Measurements from ENCODE around the gene TENM3.

Gene TENM3

GRCh38 chr4:182842759-182843390 is 599.7 kb downstream of the TENM3 start:
- no peak overlapping the region for H3K4me3 ChIP-seq (ENCODE audit: low read depth, low read length)
- no peak for TF ChIP-seq MYC (IDR thresholded peaks at IDR 0.05; ENCODE audit: low read depth, low read length)
- no peak for TF ChIP-seq POLR2A (IDR thresholded peaks at IDR 0.05; ENCODE audit: extremely low read depth, insufficient read length)
- no peak for TF ChIP-seq CTCF (IDR thresholded peaks at IDR 0.05; ENCODE audit: low read depth, low read length)
- TF ChIP-seq MAX (IDR thresholded peaks at IDR 0.05; ENCODE audit: low read depth, low read length) = no peak
- DNase-seq (ENCODE audit: low read depth) = no peak

DNA sequence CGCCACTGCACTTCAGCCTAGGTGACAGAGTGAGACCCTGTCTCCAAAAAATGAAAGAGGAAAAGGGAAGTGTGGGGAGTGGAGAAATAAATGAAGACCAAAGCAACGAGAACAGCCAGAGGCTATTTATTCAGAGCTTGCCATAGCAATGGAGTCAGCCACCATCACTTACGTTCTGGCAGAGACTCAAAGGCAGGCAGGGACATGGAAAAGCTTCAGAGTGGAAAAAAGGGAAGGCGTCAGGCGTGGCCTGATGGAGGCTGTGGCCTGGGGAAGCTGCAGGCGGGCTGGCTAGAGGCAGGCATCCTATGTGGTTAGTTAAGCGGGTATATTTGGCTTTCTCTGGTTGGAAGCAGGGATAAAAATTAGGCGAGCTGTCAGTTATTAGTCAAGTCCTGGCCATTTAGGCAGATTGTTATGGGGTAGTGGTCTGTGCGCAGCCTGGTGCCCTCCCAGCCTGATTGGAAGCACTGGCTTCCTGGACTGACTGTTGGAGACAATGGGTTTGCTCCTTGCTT is 600.7 kb downstream of the TENM3 start:
- no peak for TF ChIP-seq CTCF (IDR thresholded peaks at IDR 0.05; ENCODE audit: low read depth, low read length)
- TF ChIP-seq MAX (IDR thresholded peaks at IDR 0.05; ENCODE audit: low read depth, low read length) = no peak
- no peak for TF ChIP-seq MYC (IDR thresholded peaks at IDR 0.05; ENCODE audit: low read depth, low read length)
- TF ChIP-seq POLR2A (IDR thresholded peaks at IDR 0.05; ENCODE audit: extremely low read depth, insufficient read length) = no peak

DNA sequence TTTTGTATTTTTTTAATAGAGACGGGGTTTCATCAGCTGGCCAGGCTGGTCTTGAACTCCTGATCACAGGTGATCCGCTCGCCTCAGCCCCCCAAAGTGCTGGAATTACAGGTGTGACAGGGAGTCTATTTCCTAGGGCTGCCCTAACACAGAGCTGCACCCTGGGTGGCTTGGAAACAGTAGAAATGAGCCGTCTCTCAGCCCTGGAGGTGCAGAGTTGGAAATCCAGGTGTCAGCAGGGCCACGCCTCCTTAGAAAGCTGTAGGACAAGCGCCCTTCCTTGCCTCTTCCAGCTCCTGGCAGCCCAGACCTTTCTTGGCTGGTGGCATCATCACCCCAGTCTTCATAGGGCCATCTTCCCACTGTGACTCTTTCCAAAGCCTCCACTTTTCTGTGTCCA is 602.4 kb downstream of the TENM3 start:
- no peak overlapping the region for H3K4me3 ChIP-seq (ENCODE audit: low read depth, low read length)
- no peak for DNase-seq (ENCODE audit: low read depth)
- no peak for TF ChIP-seq POLR2A (IDR thresholded peaks at IDR 0.05; ENCODE audit: extremely low read depth, insufficient read length)
- no peak for TF ChIP-seq CTCF (IDR thresholded peaks at IDR 0.05; ENCODE audit: low read depth, low read length)
- no peak for TF ChIP-seq MAX (IDR thresholded peaks at IDR 0.05; ENCODE audit: low read depth, low read length)
- no peak for TF ChIP-seq MYC (IDR thresholded peaks at IDR 0.05; ENCODE audit: low read depth, low read length)

More for the DNA sequence above, 600.7 kb downstream of the TENM3 start:
- DNase-seq (ENCODE audit: low read depth) = no peak
- no peak overlapping the region for H3K4me3 ChIP-seq (ENCODE audit: low read depth, low read length)

DNA sequence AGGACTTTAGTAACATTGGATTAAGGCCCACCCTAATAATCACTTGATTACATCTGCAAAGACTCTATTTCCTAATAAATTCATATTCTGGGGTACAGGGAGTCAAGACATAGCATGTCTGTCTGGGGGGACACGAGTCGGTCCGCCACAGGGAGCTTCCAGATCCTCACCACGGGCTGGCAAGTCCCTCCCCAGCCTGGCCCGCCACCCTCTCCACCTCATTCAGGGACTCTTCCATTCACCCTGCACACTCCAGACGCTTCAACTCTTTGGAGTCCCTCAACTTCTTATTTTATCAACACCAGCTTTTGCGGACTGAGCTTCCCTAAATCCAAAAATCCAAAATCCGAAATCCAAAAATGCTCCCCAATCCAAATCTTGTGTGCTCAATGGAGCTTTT is 602.8 kb downstream of the TENM3 start:
- TF ChIP-seq POLR2A (IDR thresholded peaks at IDR 0.05; ENCODE audit: extremely low read depth, insufficient read length) (no peak), MAX (IDR thresholded peaks at IDR 0.05; ENCODE audit: low read depth, low read length) (no peak), MYC (IDR thresholded peaks at IDR 0.05; ENCODE audit: low read depth, low read length) (no peak)
- DNase-seq (ENCODE audit: low read depth) = no peak
- no peak overlapping the region for H3K4me3 ChIP-seq (ENCODE audit: low read depth, low read length)

DNA sequence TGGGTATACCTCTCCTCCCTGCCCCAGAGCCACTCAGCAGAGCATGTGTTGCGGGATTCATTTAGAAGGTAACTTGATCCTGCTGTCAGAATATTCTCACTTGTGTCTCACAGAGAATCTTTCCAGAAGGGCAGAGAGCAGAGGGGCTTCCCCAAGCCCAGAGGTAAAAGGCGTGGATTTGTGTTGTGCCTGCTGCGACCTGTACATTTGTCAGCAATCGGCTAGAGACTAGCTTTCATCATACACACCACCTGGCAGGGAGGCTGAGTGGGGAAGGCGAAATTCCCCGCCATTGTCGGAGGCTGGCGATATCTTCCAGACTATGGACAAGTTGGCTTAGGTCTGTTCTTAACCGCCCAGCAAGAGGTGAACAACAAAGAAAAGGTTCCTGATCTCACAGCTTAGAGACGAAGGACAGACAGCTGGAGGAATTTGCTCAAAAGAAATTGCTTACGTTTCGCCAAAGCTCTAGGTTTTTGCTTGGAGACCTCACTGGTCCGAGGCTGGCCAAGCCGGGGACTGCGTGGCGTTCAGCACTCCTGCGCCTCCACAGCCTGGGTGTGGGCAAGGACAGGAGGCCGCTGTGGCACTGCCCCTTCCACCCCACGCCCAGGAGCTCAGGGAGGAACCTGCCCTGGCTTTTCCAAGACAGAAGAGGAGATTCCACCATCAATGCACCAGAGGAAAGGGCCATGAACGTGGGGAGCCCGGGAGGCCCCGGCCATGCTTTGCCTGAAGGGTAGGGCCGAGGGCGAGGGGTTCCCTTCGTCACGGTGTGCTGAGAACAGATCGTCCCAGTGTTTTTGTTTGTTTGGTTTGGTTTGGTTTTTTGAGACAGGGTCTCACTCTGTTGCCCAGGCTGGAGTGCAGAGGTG is 604.6 kb downstream of the TENM3 start:
- no peak for DNase-seq (ENCODE audit: low read depth)
- H3K4me3 ChIP-seq (ENCODE audit: low read depth, low read length) = no peak overlapping the region
- TF ChIP-seq CTCF (IDR thresholded peaks at IDR 0.05; ENCODE audit: low read depth, low read length) = no peak
- TF ChIP-seq MAX (IDR thresholded peaks at IDR 0.05; ENCODE audit: low read depth, low read length) = no peak
- no peak for TF ChIP-seq POLR2A (IDR thresholded peaks at IDR 0.05; ENCODE audit: extremely low read depth, insufficient read length)
- TF ChIP-seq MYC (IDR thresholded peaks at IDR 0.05; ENCODE audit: low read depth, low read length) = no peak

DNA sequence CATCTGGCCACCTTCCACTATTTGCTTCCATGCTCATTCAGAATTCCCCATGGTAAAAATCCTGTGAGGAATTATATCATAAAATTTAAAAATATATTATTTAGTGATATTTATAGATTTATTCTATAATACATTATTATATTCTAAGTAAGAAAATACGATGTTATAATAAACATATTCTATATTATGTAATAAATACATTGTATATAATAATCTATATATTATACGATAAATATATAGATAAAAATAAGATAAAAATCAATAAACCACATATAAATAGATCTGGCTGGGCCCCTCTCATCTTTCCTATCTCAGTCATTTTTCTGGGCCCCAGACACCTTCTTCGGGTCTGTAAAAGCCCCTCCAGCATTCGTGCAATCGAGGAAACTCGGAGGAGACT is 605.5 kb downstream of the TENM3 start:
- TF ChIP-seq MYC (IDR thresholded peaks at IDR 0.05; ENCODE audit: low read depth, low read length) (no peak), CTCF (IDR thresholded peaks at IDR 0.05; ENCODE audit: low read depth, low read length) (no peak), POLR2A (IDR thresholded peaks at IDR 0.05; ENCODE audit: extremely low read depth, insufficient read length) (no peak), MAX (IDR thresholded peaks at IDR 0.05; ENCODE audit: low read depth, low read length) (no peak)
- H3K4me3 ChIP-seq (ENCODE audit: low read depth, low read length) = no peak overlapping the region
- DNase-seq (ENCODE audit: low read depth) = no peak
